ENCODE data around the gene SLC4A11. TPM values are rescaled to one million over a fixed set of nuclear protein-coding genes. Genes with fewer than 3 reads are reported as not detected.

SLC4A11 gene
- total and polyA plus RNA-seq, 10 of the 15 experiments (the other 5 are each of a cell fraction or from before 2014, with no cell fraction given) = 0.07 to 2.3 (median 1.1) TPM

GRCh38 chr20:3233991-3234498, 4.9 kb downstream of the SLC4A11 start:
- Histone ChIP-seq H3K9ac (ENCODE audit: control insufficient read depth, insufficient read depth, low read length) (no peak overlapping the region), H3K27ac (ENCODE audit: control insufficient read depth, insufficient read depth) (no peak overlapping the region), H3K36me3 (ENCODE audit: control insufficient read depth in 2 of 2, insufficient read depth in 2 of 2, low read length in 1 of 2) (no peaks in the 10 kb centered on the region), H3K79me2 (ENCODE audit: control insufficient read depth, insufficient read depth, low read length) (no peaks in the 10 kb centered on the region), H3K4me2 (ENCODE audit: control insufficient read depth, insufficient read depth) (no peak overlapping the region), H3K9me3 (replicated peaks; ENCODE audit: control insufficient read depth, insufficient read depth, low read length) (no peaks in the 10 kb centered on the region), H3K27me3 (replicated peaks in 1 of 2; ENCODE audit: control insufficient read depth in 2 of 2, insufficient read depth in 2 of 2, low read length in 1 of 2) (peaks cover 1 to 6% of the 10 kb centered on the region in 2 experiments; a peak in 3 of 4 replicates), H4K20me1 (ENCODE audit: control insufficient read depth, insufficient read depth) (no peaks in the 10 kb centered on the region), H3K4me1 (ENCODE audit: control insufficient read depth, insufficient read depth, low read length) (no peaks in the 10 kb centered on the region; the same call in 1 of the 2 replicates), H2AFZ (ENCODE audit: control insufficient read depth, low read depth, low read length) (no peak overlapping the region), H3K4me3 (no peak overlapping the region)
- RAD21 ChIA-PET (ENCODE audit: unreplicated experiment) = no interaction called here
- SMC1A ChIA-PET (ENCODE audit: uncharacterized antibody, unreplicated experiment) = no interaction called here
- no peak for FAIRE-seq
- no TSS peak for BruUV-seq (replicated peaks)
- in situ Hi-C loops (cut with MboI) (no loop called here), intact Hi-C loops (cut with micrococcal nuclease; ENCODE audit: unreplicated experiment) (no loop called here)
- CTCF ChIA-PET = no interaction called here
- DNase-seq (ENCODE audit: low read depth, low spot score) = no peak
- POLR2A ChIA-PET = no interaction called here
- no peak for ATAC-seq
- 70% methylated on average over 16 of the region's 25 CpGs for WGBS (ENCODE audit: insufficient coverage, insufficient replicate concordance, low lambda C conversion rate, missing lambda C conversion rate)
- TF ChIP-seq TCF7 (IDR thresholded peaks at IDR 0.05; ENCODE audit: borderline replicate concordance) = no peak
- no peak for TF ChIP-seq FOS (IDR thresholded peaks at IDR 0.05; ENCODE audit: borderline replicate concordance, extremely low read depth, insufficient read length)
- no peak for TF ChIP-seq ZNF24 (IDR thresholded peaks at IDR 0.05)
- TF ChIP-seq EZH2 (IDR thresholded peaks at IDR 0.05; ENCODE audit: borderline replicate concordance, control insufficient read depth, low read depth, low read length) = no peak
- no peak for TF ChIP-seq CBX3 (IDR thresholded peaks at IDR 0.05; ENCODE audit: borderline replicate concordance, low read depth)
- TF ChIP-seq BCL11A (IDR thresholded peaks at IDR 0.05; ENCODE audit: low read depth, low read length) = no peak
- no peak for TF ChIP-seq CTCF (IDR thresholded peaks at IDR 0.05 in 2 of 3, conservative IDR thresholded peaks at IDR 0.05 in 1 of 3; ENCODE audit: control insufficient read depth in 2 of 3, extremely low read depth in 1 of 3, insufficient read depth in 1 of 3, low read depth in 3 of 3, low read length in 3 of 3)
- no peak for TF ChIP-seq HDGF (IDR thresholded peaks at IDR 0.05)
- TF ChIP-seq CUX1 (IDR thresholded peaks at IDR 0.05; ENCODE audit: insufficient replicate concordance, low read depth, low read length) = no peak
- TF ChIP-seq LARP7 (IDR thresholded peaks at IDR 0.05) = no peak
- no peak for TF ChIP-seq YBX1 (IDR thresholded peaks at IDR 0.05)
- TF ChIP-seq EGR1 (IDR thresholded peaks at IDR 0.05; ENCODE audit: borderline replicate concordance in 1 of 2, low read depth in 2 of 2, low read length in 2 of 2) = no peak
- TF ChIP-seq, protein P1, sequence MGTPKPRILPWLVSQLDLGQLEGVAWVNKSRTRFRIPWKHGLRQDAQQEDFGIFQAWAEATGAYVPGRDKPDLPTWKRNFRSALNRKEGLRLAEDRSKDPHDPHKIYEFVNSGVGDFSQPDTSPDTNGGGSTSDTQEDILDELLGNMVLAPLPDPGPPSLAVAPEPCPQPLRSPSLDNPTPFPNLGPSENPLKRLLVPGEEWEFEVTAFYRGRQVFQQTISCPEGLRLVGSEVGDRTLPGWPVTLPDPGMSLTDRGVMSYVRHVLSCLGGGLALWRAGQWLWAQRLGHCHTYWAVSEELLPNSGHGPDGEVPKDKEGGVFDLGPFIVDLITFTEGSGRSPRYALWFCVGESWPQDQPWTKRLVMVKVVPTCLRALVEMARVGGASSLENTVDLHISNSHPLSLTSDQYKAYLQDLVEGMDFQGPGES (IDR thresholded peaks at IDR 0.05) = no peak
- no peak for TF ChIP-seq BRCA1 (IDR thresholded peaks at IDR 0.05; ENCODE audit: low read depth, low read length)
- no peak for TF ChIP-seq EED (IDR thresholded peaks at IDR 0.05; ENCODE audit: low read depth)
- TF ChIP-seq BHLHE40 (IDR thresholded peaks at IDR 0.05; ENCODE audit: borderline replicate concordance in 1 of 2, low read depth in 2 of 2, low read length in 1 of 2) = no peak
- TF ChIP-seq IRF4 (IDR thresholded peaks at IDR 0.05; ENCODE audit: low read depth, low read length) = no peak
- TF ChIP-seq WRNIP1 (IDR thresholded peaks at IDR 0.05; ENCODE audit: borderline replicate concordance, low read depth, low read length) = no peak

Measured in GM12878 (cell line).